ENCODE measurements around the gene RABL2B. TPM values are rescaled to one million over a fixed set of nuclear protein-coding genes. Genes with fewer than 3 reads are reported as not detected.
"Not testable (repeated sequence)": the region's sequence is repeated elsewhere in the genome, so short reads cannot be mapped to it uniquely, and the experiment has no call there.

Gene RABL2B
- total RNA-seq, 6 experiments from 2014 or later: 3.0 to 14.2 (median 9.5) TPM

GRCh38 chr22:50775132-50775531 lies 8.3 kb downstream of the RABL2B start:
- H3K27me3 ChIP-seq; H3K36me3 ChIP-seq; H3K9me3 ChIP-seq; intact Hi-C loops (cut with DNase I); H3K4me3 ChIP-seq; H3K27ac ChIP-seq; H3K4me1 ChIP-seq: not testable (repeated sequence)
- DNase-seq (peak in 1 of 3 donors; percentile 38), ATAC-seq (peak; percentile 44 to 68 (median 50))
- 45% methylated on average over 5 of the region's 12 CpGs for WGBS (ENCODE audit: insufficient coverage, low coverage, low lambda C conversion rate, missing lambda C conversion rate)
- TF ChIP-seq CTCF (IDR thresholded peaks at IDR 0.05): peak; percentile 14 to 32 (median 26)

- H3K27me3 ChIP-seq; H3K4me1 ChIP-seq; intact Hi-C loops (cut with DNase I); H3K9me3 ChIP-seq; ATAC-seq; H3K4me3 ChIP-seq; DNase-seq; H3K27ac ChIP-seq; H3K36me3 ChIP-seq: not testable (repeated sequence)
- 85% methylated on average over 3 of the region's 3 CpGs for WGBS (ENCODE audit: insufficient coverage, low coverage, low lambda C conversion rate, missing lambda C conversion rate)
Observed at GRCh38 chr22:50764288-50764687, 19.1 kb downstream of the RABL2B start.

- H3K36me3 ChIP-seq; DNase-seq; H3K4me1 ChIP-seq; ATAC-seq; H3K27me3 ChIP-seq; H3K4me3 ChIP-seq; H3K27ac ChIP-seq; H3K9me3 ChIP-seq; intact Hi-C loops (cut with DNase I): not testable (repeated sequence)
- WGBS (ENCODE audit: insufficient coverage, low coverage, low lambda C conversion rate, missing lambda C conversion rate): 96% methylated on average over 2 of the region's 2 CpGs
Observed at GRCh38 chr22:50761829-50762228, 21.6 kb downstream of the RABL2B start.

- H3K9me3 ChIP-seq; H3K4me1 ChIP-seq; H3K36me3 ChIP-seq; intact Hi-C loops (cut with DNase I); H3K27ac ChIP-seq; H3K4me3 ChIP-seq; H3K27me3 ChIP-seq; DNase-seq; ATAC-seq: not testable (repeated sequence)
- WGBS (ENCODE audit: insufficient coverage, low coverage, low lambda C conversion rate, missing lambda C conversion rate): 71% methylated on average over 9 of the region's 10 CpGs
Observed at GRCh38 chr22:50759597-50760341, 23.7 kb downstream of the RABL2B start.

- H3K9me3 ChIP-seq; H3K4me1 ChIP-seq; H3K27me3 ChIP-seq; DNase-seq; intact Hi-C loops (cut with DNase I); H3K36me3 ChIP-seq: not testable (repeated sequence)
- peak; percentile 24 to 37 (median 34) for TF ChIP-seq CTCF (IDR thresholded peaks at IDR 0.05)
- peak in 2 of 4 donors; percentile 17 to 28 for ATAC-seq
- Histone ChIP-seq H3K4me3 (peak overlapping the region; percentile 41 to 64 (median 62)), H3K27ac (peak overlapping the region in 1 of 3 donors; percentile 8)
- WGBS (ENCODE audit: insufficient coverage, low coverage, low lambda C conversion rate, missing lambda C conversion rate): 22% methylated on average over 12 of the region's 24 CpGs
Observed at GRCh38 chr22:50756949-50757491, 26.4 kb downstream of the RABL2B start.

GRCh38 chr22:50756406-50756805 lies 27.0 kb downstream of the RABL2B start:
- H3K4me1 ChIP-seq; DNase-seq; intact Hi-C loops (cut with DNase I); H3K27ac ChIP-seq; ATAC-seq; H3K4me3 ChIP-seq; H3K36me3 ChIP-seq; H3K27me3 ChIP-seq; H3K9me3 ChIP-seq: not testable (repeated sequence)
- WGBS (ENCODE audit: insufficient coverage, low coverage, low lambda C conversion rate, missing lambda C conversion rate): no CpG with 5 or more reads among the region's 9 CpGs

GRCh38 chr22:50755251-50755650 lies 28.2 kb downstream of the RABL2B start:
- H3K4me3 ChIP-seq; DNase-seq; H3K9me3 ChIP-seq; H3K27ac ChIP-seq; intact Hi-C loops (cut with DNase I); H3K27me3 ChIP-seq; H3K36me3 ChIP-seq; H3K4me1 ChIP-seq: not testable (repeated sequence)
- WGBS (ENCODE audit: insufficient coverage, low coverage, low lambda C conversion rate, missing lambda C conversion rate): 69% methylated on average over 20 of the region's 20 CpGs
- ATAC-seq: peak in 2 of 4 donors; percentile 12 to 35

- intact Hi-C loops (cut with DNase I); H3K27me3 ChIP-seq; H3K27ac ChIP-seq; H3K36me3 ChIP-seq; H3K4me3 ChIP-seq; DNase-seq; H3K4me1 ChIP-seq; H3K9me3 ChIP-seq; ATAC-seq: not testable (repeated sequence)
- WGBS (ENCODE audit: insufficient coverage, low coverage, low lambda C conversion rate, missing lambda C conversion rate): 76% methylated on average over 8 of the region's 9 CpGs
Observed at GRCh38 chr22:50749302-50750074, 33.9 kb downstream of the RABL2B start.

- H3K4me3 ChIP-seq; H3K36me3 ChIP-seq; ATAC-seq; H3K4me1 ChIP-seq; DNase-seq; H3K27me3 ChIP-seq; H3K9me3 ChIP-seq; H3K27ac ChIP-seq; intact Hi-C loops (cut with DNase I): not testable (repeated sequence)
- 67% methylated on average over 7 of the region's 13 CpGs for WGBS (ENCODE audit: insufficient coverage, low coverage, low lambda C conversion rate, missing lambda C conversion rate)
Observed at GRCh38 chr22:50748630-50749029, 34.8 kb downstream of the RABL2B start.

All from right lobe of liver (tissue), 6 donors.